ENCODE data around the gene PPARA. TPM values are rescaled to one million over a fixed set of nuclear protein-coding genes. Genes with fewer than 3 reads are reported as not detected.

Gene PPARA
- total and polyA plus RNA-seq, 12 donors, result 5.1 to 208 (median 37.4) TPM

DNA sequence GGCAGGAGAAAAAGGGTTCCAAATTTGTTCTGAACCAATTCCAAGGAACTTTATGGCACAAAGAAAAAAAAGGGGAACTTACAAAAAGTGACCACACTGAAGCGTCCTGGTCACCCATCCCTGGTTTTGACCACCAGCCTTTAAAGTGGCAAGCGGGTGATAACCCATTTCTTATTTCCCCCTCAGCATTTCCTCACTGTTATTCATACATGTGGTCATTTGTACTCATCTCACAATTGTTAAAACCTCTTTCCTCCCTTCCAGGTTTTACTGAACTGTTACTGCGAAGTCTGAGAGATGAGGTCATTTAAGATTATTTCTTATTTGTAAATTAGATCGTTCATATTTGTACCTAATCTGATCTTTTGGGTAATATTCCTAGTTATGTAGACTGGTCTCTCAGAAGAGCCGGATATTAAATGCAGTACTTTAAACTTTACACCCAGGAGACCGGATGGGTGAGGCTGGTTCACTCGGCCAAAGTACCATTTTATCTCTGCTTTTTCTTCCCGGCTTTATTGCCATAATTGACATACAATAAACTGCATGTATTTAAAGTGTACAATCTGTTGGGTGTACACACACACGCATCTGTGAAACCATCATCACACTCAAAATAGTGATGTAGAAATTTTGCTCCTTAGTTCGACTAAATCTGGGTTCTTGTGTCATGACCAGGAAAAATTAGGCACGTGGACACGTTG, 52.7 kb downstream of the PPARA start:
- WGBS, 4 donors, result 90 to 94% (median 92%) methylated on average over 12 of the region's 12 CpGs
- Histone ChIP-seq H3K9me3 (replicated peaks in 1 of 3) (no peaks in the 10 kb centered on the region), H3K4me1 (replicated peaks in 1 of 2) (peaks cover 0 to 6% of the 10 kb centered on the region in 2 donors), H3K27me3 (no peaks in the 10 kb centered on the region), H3K36me3 (replicated peaks in 1 of 2) (peaks cover 0 to 26% of the 10 kb centered on the region in 2 donors), H3K27ac (no peak overlapping the region), H3K4me3 (no peak overlapping the region)
- TF ChIP-seq POLR2A (IDR thresholded peaks at IDR 0.05), result no peak
- TF ChIP-seq, protein P1, sequence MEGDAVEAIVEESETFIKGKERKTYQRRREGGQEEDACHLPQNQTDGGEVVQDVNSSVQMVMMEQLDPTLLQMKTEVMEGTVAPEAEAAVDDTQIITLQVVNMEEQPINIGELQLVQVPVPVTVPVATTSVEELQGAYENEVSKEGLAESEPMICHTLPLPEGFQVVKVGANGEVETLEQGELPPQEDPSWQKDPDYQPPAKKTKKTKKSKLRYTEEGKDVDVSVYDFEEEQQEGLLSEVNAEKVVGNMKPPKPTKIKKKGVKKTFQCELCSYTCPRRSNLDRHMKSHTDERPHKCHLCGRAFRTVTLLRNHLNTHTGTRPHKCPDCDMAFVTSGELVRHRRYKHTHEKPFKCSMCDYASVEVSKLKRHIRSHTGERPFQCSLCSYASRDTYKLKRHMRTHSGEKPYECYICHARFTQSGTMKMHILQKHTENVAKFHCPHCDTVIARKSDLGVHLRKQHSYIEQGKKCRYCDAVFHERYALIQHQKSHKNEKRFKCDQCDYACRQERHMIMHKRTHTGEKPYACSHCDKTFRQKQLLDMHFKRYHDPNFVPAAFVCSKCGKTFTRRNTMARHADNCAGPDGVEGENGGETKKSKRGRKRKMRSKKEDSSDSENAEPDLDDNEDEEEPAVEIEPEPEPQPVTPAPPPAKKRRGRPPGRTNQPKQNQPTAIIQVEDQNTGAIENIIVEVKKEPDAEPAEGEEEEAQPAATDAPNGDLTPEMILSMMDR (IDR thresholded peaks at IDR 0.05), result no peak
- intact Hi-C loops (cut with DNase I), result no loop called here
- DNase-seq, result no peak

GRCh38 chr22:46203601-46203980, 53.3 kb downstream of the PPARA start:
- Histone ChIP-seq H3K27ac (no peak overlapping the region), H3K9me3 (replicated peaks in 1 of 3) (no peaks in the 10 kb centered on the region), H3K27me3 (no peaks in the 10 kb centered on the region), H3K4me1 (replicated peaks in 1 of 2) (peaks cover 0 to 6% of the 10 kb centered on the region in 2 donors), H3K4me3 (no peak overlapping the region), H3K36me3 (replicated peaks in 1 of 2) (peaks cover 0 to 26% of the 10 kb centered on the region in 2 donors)
- TF ChIP-seq POLR2A (IDR thresholded peaks at IDR 0.05), result no peak
- TF ChIP-seq, protein P1 (IDR thresholded peaks at IDR 0.05), result no peak
- intact Hi-C loops (cut with DNase I), result no loop called here
- 93 to 97% (median 95%) methylated on average over 7 of the region's 7 CpGs for WGBS, 4 donors
- no peak for DNase-seq

GRCh38 chr22:46209262-46209661, 58.9 kb downstream of the PPARA start:
- peaks cover 0 to 13% of the 10 kb centered on the region in 2 donors for H3K36me3 ChIP-seq (replicated peaks in 1 of 2)
- WGBS, 4 donors, result 94 to 100% (median 100%) methylated on average over 1 of the region's 1 CpG
- no peak for TF ChIP-seq POLR2A (IDR thresholded peaks at IDR 0.05)
- TF ChIP-seq, protein P1 (IDR thresholded peaks at IDR 0.05), result no peak

DNA sequence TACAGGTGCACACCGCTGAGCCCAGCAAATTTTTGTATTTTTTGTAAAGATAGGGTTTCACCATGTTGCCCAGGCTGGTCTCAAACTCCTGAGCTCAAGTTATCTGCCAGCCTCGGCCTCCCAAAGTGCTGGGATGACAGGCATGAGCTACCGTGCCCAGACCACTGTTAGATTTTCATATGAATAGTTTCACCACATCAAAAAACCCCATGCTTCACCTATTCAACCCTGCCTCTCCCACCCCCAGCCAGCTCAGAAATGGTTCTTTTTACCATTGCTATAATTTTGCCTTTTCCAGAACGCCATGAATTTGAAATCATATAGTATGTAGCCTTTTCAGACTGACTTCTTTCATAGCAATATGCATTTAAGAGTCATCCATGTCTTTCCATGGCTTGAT, 61.9 kb downstream of the PPARA start:
- 93 to 96% (median 94%) methylated on average over 4 of the region's 4 CpGs for WGBS, 4 donors
- H3K4me3 ChIP-seq, result no peak overlapping the region
- no peak for TF ChIP-seq POLR2A (IDR thresholded peaks at IDR 0.05)
- TF ChIP-seq, protein P1 (IDR thresholded peaks at IDR 0.05), result no peak
- H3K4me1 ChIP-seq (replicated peaks in 1 of 2), result no peaks in the 10 kb centered on the region
- H3K36me3 ChIP-seq (replicated peaks in 1 of 2), result peaks cover 0 to 36% of the 10 kb centered on the region in 2 donors
- H3K27me3 ChIP-seq, result no peaks in the 10 kb centered on the region
- H3K27ac ChIP-seq, result no peak overlapping the region
- peaks cover 0 to 7% (median 0%) of the 10 kb centered on the region in 3 donors for H3K9me3 ChIP-seq (replicated peaks in 1 of 3)
- no peak for DNase-seq
- intact Hi-C loops (cut with DNase I), result no loop called here

More at GRCh38 chr22:46209262-46209661, 58.9 kb downstream of the PPARA start:
- no peak for DNase-seq
- Histone ChIP-seq H3K4me3 (no peak overlapping the region), H3K27ac (no peak overlapping the region), H3K4me1 (replicated peaks in 1 of 2) (no peaks in the 10 kb centered on the region), H3K9me3 (replicated peaks in 1 of 3) (peaks cover 0 to 7% (median 0%) of the 10 kb centered on the region in 3 donors), H3K27me3 (no peaks in the 10 kb centered on the region)
- intact Hi-C loops (cut with DNase I), result no loop called here
